ENCODE data around the gene GLIS2.

The GLIS2 gene

DNA sequence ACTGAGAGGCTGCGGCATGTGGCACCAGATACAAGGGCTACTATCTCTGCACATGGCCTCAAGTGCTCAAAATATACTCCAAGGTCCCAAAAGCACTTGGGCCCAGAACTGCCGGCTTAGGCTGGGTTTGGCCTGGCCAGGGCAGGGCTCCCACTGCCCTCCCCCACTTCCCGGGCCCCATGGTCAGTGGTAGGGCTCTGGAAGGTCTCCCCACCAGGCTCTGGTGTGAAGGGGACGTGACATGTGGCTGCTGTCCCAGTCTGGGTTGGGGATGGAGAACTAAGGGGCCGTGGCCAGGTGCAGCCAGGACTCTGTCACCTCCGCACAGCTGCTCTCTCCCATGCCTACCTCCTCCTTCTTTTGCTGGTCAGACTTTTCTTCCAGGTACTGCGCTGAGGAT is 41.0 kb downstream of the GLIS2 start:
- TF ChIP-seq, protein P1, sequence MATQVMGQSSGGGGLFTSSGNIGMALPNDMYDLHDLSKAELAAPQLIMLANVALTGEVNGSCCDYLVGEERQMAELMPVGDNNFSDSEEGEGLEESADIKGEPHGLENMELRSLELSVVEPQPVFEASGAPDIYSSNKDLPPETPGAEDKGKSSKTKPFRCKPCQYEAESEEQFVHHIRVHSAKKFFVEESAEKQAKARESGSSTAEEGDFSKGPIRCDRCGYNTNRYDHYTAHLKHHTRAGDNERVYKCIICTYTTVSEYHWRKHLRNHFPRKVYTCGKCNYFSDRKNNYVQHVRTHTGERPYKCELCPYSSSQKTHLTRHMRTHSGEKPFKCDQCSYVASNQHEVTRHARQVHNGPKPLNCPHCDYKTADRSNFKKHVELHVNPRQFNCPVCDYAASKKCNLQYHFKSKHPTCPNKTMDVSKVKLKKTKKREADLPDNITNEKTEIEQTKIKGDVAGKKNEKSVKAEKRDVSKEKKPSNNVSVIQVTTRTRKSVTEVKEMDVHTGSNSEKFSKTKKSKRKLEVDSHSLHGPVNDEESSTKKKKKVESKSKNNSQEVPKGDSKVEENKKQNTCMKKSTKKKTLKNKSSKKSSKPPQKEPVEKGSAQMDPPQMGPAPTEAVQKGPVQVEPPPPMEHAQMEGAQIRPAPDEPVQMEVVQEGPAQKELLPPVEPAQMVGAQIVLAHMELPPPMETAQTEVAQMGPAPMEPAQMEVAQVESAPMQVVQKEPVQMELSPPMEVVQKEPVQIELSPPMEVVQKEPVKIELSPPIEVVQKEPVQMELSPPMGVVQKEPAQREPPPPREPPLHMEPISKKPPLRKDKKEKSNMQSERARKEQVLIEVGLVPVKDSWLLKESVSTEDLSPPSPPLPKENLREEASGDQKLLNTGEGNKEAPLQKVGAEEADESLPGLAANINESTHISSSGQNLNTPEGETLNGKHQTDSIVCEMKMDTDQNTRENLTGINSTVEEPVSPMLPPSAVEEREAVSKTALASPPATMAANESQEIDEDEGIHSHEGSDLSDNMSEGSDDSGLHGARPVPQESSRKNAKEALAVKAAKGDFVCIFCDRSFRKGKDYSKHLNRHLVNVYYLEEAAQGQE (IDR thresholded peaks at IDR 0.05; ENCODE audit: insufficient read depth in 1 of 2, low read depth in 2 of 2, low read length in 2 of 2) = no peak
- no peak for TF ChIP-seq SIN3A (IDR thresholded peaks at IDR 0.05; ENCODE audit: borderline replicate concordance, insufficient read depth, low read length)
- TF ChIP-seq FOXP2 (optimal IDR thresholded peaks at IDR 0.05; ENCODE audit: borderline replicate concordance, extremely low read depth, extremely low read length, insufficient read depth) = no peak
- no peak for TF ChIP-seq POLR2AphosphoS5 (IDR thresholded peaks at IDR 0.05; ENCODE audit: low read depth, low read length)
- no peak for TF ChIP-seq TAF1 (IDR thresholded peaks at IDR 0.05; ENCODE audit: borderline replicate concordance, insufficient read depth, low read length)

DNA sequence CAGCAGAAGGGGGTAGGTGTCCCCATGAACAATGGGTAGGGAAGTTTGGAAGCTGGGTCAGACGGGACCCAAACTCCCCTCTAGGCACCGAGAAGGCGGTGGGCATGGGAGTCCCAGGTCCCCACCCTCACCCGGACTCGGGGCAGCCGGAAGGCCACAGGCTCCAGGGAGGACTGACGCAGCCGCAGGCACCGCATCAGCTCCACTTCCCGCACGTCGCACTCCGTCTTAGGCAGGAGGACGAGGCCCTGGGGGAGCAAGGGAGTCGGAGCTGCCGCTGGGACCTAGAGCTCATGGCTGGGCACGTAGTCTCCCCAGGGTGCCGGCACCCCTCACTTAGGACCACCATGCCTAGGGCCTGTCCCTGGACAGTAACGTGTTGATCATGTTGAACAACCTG is 42.4 kb downstream of the GLIS2 start:
- no peak for TF ChIP-seq SIN3A (IDR thresholded peaks at IDR 0.05; ENCODE audit: borderline replicate concordance, insufficient read depth, low read length)
- TF ChIP-seq FOXP2 (optimal IDR thresholded peaks at IDR 0.05; ENCODE audit: borderline replicate concordance, extremely low read depth, extremely low read length, insufficient read depth) = no peak
- TF ChIP-seq, protein P1 (IDR thresholded peaks at IDR 0.05; ENCODE audit: insufficient read depth in 1 of 2, low read depth in 2 of 2, low read length in 2 of 2) = no peak
- no peak for TF ChIP-seq TAF1 (IDR thresholded peaks at IDR 0.05; ENCODE audit: borderline replicate concordance, insufficient read depth, low read length)
- TF ChIP-seq POLR2AphosphoS5 (IDR thresholded peaks at IDR 0.05; ENCODE audit: low read depth, low read length) = no peak

DNA sequence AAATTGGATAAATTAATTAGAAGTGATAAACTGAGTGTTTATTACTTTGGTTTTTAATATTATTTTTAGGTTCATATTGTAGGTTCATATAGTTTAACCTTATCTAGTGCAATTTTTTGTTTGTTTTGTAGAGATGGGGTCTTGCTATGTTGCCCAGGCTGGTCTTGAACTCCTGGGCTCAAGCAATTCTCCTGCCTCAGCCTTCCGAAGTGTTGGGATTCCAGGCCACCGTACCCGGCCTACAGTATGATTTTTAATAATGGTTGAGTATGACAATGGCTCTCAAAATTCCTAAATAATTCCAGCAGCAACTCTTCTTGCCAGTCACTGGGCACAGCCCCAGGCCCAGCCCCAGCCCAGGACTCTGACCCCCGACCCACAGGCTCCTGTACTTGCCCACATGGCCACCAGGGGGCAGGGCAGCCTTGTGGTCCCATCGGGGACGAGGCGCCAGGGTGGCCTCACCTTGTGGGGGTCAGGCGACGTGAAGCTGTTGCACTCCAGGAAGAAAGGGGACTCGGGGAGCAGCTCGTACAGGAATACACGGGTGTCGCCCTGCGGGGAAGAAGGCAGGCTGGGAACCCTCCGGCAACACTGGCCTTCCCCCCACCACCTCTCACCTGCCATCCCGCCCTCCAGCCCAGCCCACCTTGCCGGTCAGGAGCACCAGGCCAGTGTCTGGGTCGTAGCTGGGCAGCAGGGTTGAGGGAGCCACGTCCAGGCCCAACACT is 43.1 kb downstream of the GLIS2 start:
- TF ChIP-seq, protein P1 (IDR thresholded peaks at IDR 0.05; ENCODE audit: insufficient read depth in 1 of 2, low read depth in 2 of 2, low read length in 2 of 2) = no peak
- no peak for TF ChIP-seq SIN3A (IDR thresholded peaks at IDR 0.05; ENCODE audit: borderline replicate concordance, insufficient read depth, low read length)
- no peak for TF ChIP-seq FOXP2 (optimal IDR thresholded peaks at IDR 0.05; ENCODE audit: borderline replicate concordance, extremely low read depth, extremely low read length, insufficient read depth)
- TF ChIP-seq POLR2AphosphoS5 (IDR thresholded peaks at IDR 0.05; ENCODE audit: low read depth, low read length) = no peak

DNA sequence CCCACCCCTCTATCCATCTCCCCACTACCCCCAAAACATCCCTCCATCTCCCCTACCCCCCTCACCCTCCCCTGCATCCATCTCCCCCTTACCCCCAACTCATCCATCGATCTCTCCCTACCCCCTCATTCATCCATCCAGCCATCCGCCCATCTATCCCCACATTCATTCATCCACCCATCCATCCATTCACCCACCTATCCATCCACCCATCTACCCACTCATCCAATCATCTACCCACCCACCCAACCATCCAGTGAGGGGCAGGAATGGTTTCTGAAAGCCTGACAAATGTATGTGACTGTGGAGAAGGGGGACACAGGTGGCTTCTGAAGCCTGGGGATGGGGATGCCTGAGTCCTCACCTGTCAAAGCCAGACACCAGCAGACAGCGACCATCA is 44.0 kb downstream of the GLIS2 start:
- TF ChIP-seq, protein P1 (IDR thresholded peaks at IDR 0.05; ENCODE audit: insufficient read depth in 1 of 2, low read depth in 2 of 2, low read length in 2 of 2) = no peak
- TF ChIP-seq FOXP2 (optimal IDR thresholded peaks at IDR 0.05; ENCODE audit: borderline replicate concordance, extremely low read depth, extremely low read length, insufficient read depth) = no peak
- no peak for TF ChIP-seq POLR2AphosphoS5 (IDR thresholded peaks at IDR 0.05; ENCODE audit: low read depth, low read length)
- TF ChIP-seq TAF1 (IDR thresholded peaks at IDR 0.05; ENCODE audit: borderline replicate concordance, insufficient read depth, low read length) = no peak
- TF ChIP-seq SIN3A (IDR thresholded peaks at IDR 0.05; ENCODE audit: borderline replicate concordance, insufficient read depth, low read length) = no peak
